SK-N-SH (cell line): ENCODE results near the gene TP73.

Experiments
- ELF1 ChIP-seq: IDR thresholded peaks from 2 replicates; pipeline ENCODE4 v1.4.0; 2012
- EZH2phosphoT487 ChIP-seq: fragments of 200-600 bp; sonication (generic); IDR thresholded peaks from 2 replicates; pipeline ENCODE4 v1.6.1; 2017; ENCODE audit warnings: low read depth, mixed run types, mild to moderate bottlenecking, antibody characterized with exemption, moderate library complexity, borderline replicate concordance
- JUND ChIP-seq: IDR thresholded peaks from 2 replicates; pipeline ENCODE4 v1.4.0; 2012
- TF ChIP-seq, protein P1 (sequence below): fragments of 200-600 bp; sonication (generic); IDR thresholded peaks from 2 replicates; pipeline ENCODE4 v1.6.1; 2017; ENCODE audit warnings: antibody characterized with exemption, mild to moderate bottlenecking, moderate library complexity
- TF ChIP-seq, protein P2 (sequence below): IDR thresholded peaks from 2 replicates; pipeline ENCODE4 v1.4.0; 2012; ENCODE audit warnings: low read depth

DNA sequence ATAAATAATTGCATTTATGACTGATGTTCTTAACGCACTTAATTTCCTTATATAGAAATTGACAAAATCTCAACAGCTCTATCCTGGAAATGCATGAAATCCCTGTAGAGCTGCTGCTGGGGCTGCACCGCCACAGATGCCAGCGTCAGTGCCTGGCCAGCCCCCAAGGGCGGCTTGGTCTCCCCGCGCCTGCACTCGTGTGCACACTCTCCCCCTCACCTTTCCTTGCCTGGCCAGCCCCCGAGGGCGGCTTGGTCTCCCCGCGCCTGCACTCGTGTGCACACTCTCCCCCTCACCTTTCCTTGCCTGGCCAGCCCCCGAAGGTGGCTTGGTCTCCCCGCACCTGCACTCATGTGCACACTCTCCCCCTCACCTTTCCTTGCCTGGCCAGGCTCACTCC lies 16.2 kb upstream of the TP73 start:
- TF ChIP-seq EZH2phosphoT487: no peak
- TF ChIP-seq, protein P1, sequence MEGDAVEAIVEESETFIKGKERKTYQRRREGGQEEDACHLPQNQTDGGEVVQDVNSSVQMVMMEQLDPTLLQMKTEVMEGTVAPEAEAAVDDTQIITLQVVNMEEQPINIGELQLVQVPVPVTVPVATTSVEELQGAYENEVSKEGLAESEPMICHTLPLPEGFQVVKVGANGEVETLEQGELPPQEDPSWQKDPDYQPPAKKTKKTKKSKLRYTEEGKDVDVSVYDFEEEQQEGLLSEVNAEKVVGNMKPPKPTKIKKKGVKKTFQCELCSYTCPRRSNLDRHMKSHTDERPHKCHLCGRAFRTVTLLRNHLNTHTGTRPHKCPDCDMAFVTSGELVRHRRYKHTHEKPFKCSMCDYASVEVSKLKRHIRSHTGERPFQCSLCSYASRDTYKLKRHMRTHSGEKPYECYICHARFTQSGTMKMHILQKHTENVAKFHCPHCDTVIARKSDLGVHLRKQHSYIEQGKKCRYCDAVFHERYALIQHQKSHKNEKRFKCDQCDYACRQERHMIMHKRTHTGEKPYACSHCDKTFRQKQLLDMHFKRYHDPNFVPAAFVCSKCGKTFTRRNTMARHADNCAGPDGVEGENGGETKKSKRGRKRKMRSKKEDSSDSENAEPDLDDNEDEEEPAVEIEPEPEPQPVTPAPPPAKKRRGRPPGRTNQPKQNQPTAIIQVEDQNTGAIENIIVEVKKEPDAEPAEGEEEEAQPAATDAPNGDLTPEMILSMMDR: no peak
- TF ChIP-seq JUND: no peak
- TF ChIP-seq, protein P2, sequence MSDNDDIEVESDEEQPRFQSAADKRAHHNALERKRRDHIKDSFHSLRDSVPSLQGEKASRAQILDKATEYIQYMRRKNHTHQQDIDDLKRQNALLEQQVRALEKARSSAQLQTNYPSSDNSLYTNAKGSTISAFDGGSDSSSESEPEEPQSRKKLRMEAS: no peak
- TF ChIP-seq ELF1: no peak
